GM18867 (cell line): ENCODE data around the gene PHACTR3.

Experiments
- ATAC-seq: cut with Tn5 transposase; IDR thresholded peaks from one replicate; pipeline ENCODE4 v1.9.1; 2021; ENCODE audit warnings: mild to moderate bottlenecking, moderate library complexity; ENCODE audit not compliant: unreplicated experiment

Gene PHACTR3

GRCh38 chr20:59690101-59690500 is 85.8 kb downstream of the PHACTR3 start:
- ATAC-seq = no peak

GRCh38 chr20:59690976-59691375 is 86.6 kb downstream of the PHACTR3 start:
- ATAC-seq = no peak

GRCh38 chr20:59692139-59692538 is 87.8 kb downstream of the PHACTR3 start:
- no peak for ATAC-seq

- no peak for ATAC-seq
Measured at GRCh38 chr20:59693587-59693986, 89.2 kb downstream of the PHACTR3 start.

GRCh38 chr20:59696476-59696875 is 92.1 kb downstream of the PHACTR3 start:
- no peak for ATAC-seq

GRCh38 chr20:59697068-59697467 is 92.7 kb downstream of the PHACTR3 start:
- no peak for ATAC-seq

GRCh38 chr20:59698598-59698997 is 94.3 kb downstream of the PHACTR3 start:
- ATAC-seq = no peak

GRCh38 chr20:59701236-59701635 is 96.9 kb downstream of the PHACTR3 start:
- no peak for ATAC-seq

GRCh38 chr20:59703046-59703445 is 98.7 kb downstream of the PHACTR3 start:
- ATAC-seq = no peak

GRCh38 chr20:59705651-59706399 is 101.5 kb downstream of the PHACTR3 start:
- no peak for ATAC-seq

- no peak for ATAC-seq
Measured at GRCh38 chr20:59706400-59706693, 102.0 kb downstream of the PHACTR3 start.

GRCh38 chr20:59708326-59708725 is 104.0 kb downstream of the PHACTR3 start:
- no peak for ATAC-seq

GRCh38 chr20:59709636-59710035 is 105.3 kb downstream of the PHACTR3 start:
- no peak for ATAC-seq

- ATAC-seq = no peak
Measured at GRCh38 chr20:59718071-59718470, 113.7 kb downstream of the PHACTR3 start.

- ATAC-seq = no peak
Measured at GRCh38 chr20:59718751-59719150, 114.4 kb downstream of the PHACTR3 start.

GRCh38 chr20:59720013-59720412 is 115.7 kb downstream of the PHACTR3 start:
- ATAC-seq = no peak

GRCh38 chr20:59721386-59721785 is 117.0 kb downstream of the PHACTR3 start:
- ATAC-seq = no peak

GRCh38 chr20:59723108-59723500 is 118.8 kb downstream of the PHACTR3 start:
- no peak for ATAC-seq

- no peak for ATAC-seq
Measured at GRCh38 chr20:59723607-59724456, 119.5 kb downstream of the PHACTR3 start.

- ATAC-seq = no peak
Measured at GRCh38 chr20:59724457-59725366, 120.4 kb downstream of the PHACTR3 start.
